ENCODE results near the gene SUMO1. TPM values are rescaled to one million over a fixed set of nuclear protein-coding genes. Genes with fewer than 3 reads are reported as not detected.

The SUMO1 gene
- total and polyA plus RNA-seq, 10 of the 15 experiments (the other 5 are each of a cell fraction or from before 2014, with no cell fraction given), result 105 to 458 (median 199) TPM

DNA sequence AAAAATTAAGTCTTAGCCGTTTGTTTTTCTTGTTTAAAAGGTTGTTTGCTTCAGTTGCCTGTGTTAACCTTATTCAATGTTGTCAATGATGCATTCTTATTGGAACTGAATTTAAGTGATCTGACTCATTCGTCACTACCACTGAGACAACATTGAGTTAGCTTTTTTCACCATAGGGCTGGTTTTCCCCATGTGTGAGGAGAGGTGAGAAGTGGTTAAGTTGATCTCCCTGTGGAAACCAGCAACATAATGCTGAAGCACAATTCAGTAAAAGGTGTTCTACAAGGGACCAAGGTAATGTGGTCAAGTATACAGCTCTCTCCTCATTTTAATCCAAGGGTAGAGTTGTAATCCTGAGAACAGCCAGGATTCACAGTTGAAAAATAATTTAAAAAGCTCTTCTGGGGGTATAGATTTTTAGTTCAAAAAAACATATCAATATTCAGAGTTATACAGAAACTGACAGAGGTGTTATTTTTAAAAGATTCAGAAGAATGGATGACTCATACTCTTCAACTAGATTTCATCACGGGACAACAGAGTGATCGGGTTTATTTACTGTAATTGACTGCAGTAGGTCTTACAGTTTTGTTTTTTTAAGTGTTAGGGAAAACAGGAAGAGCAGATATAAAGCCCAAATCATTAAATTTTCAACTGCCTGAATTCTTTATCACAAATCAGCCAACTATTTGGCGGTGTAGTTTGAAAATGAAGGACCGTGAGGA, 39.8 kb upstream of the SUMO1 start (continued):
- TF ChIP-seq, protein P1, sequence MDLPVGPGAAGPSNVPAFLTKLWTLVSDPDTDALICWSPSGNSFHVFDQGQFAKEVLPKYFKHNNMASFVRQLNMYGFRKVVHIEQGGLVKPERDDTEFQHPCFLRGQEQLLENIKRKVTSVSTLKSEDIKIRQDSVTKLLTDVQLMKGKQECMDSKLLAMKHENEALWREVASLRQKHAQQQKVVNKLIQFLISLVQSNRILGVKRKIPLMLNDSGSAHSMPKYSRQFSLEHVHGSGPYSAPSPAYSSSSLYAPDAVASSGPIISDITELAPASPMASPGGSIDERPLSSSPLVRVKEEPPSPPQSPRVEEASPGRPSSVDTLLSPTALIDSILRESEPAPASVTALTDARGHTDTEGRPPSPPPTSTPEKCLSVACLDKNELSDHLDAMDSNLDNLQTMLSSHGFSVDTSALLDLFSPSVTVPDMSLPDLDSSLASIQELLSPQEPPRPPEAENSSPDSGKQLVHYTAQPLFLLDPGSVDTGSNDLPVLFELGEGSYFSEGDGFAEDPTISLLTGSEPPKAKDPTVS (IDR thresholded peaks at IDR 0.05; ENCODE audit: low read depth, low read length), result no peak
- TF ChIP-seq, protein P2, sequence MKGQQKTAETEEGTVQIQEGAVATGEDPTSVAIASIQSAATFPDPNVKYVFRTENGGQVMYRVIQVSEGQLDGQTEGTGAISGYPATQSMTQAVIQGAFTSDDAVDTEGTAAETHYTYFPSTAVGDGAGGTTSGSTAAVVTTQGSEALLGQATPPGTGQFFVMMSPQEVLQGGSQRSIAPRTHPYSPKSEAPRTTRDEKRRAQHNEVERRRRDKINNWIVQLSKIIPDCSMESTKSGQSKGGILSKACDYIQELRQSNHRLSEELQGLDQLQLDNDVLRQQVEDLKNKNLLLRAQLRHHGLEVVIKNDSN (IDR thresholded peaks at IDR 0.05; ENCODE audit: borderline replicate concordance, extremely low read length, insufficient read depth, low read depth, low read length), result no peak
- TF ChIP-seq ZBTB11 (CRISPR knock-in tag; IDR thresholded peaks at IDR 0.05) (no peak), YY1 (IDR thresholded peaks at IDR 0.05; ENCODE audit: low read depth, low read length) (no peak), ZNF384 (IDR thresholded peaks at IDR 0.05; ENCODE audit: borderline replicate concordance, low read depth, low read length) (peak; percentile 35; the same call in 1 of the 2 replicates), FOXK2 (IDR thresholded peaks at IDR 0.05) (no peak), CREM (IDR thresholded peaks at IDR 0.05; ENCODE audit: low read depth) (no peak), CEBPZ (IDR thresholded peaks at IDR 0.05; ENCODE audit: low read depth, low read length) (no peak), MYB (IDR thresholded peaks at IDR 0.05; ENCODE audit: borderline replicate concordance, low read depth, low read length) (no peak), HCFC1 (IDR thresholded peaks at IDR 0.05; ENCODE audit: low read length) (no peak), E2F8 (IDR thresholded peaks at IDR 0.05; ENCODE audit: low read depth, partially characterized antibody) (peak; percentile 14), JUNB (IDR thresholded peaks at IDR 0.05) (no peak)
- TF ChIP-seq, protein P3, sequence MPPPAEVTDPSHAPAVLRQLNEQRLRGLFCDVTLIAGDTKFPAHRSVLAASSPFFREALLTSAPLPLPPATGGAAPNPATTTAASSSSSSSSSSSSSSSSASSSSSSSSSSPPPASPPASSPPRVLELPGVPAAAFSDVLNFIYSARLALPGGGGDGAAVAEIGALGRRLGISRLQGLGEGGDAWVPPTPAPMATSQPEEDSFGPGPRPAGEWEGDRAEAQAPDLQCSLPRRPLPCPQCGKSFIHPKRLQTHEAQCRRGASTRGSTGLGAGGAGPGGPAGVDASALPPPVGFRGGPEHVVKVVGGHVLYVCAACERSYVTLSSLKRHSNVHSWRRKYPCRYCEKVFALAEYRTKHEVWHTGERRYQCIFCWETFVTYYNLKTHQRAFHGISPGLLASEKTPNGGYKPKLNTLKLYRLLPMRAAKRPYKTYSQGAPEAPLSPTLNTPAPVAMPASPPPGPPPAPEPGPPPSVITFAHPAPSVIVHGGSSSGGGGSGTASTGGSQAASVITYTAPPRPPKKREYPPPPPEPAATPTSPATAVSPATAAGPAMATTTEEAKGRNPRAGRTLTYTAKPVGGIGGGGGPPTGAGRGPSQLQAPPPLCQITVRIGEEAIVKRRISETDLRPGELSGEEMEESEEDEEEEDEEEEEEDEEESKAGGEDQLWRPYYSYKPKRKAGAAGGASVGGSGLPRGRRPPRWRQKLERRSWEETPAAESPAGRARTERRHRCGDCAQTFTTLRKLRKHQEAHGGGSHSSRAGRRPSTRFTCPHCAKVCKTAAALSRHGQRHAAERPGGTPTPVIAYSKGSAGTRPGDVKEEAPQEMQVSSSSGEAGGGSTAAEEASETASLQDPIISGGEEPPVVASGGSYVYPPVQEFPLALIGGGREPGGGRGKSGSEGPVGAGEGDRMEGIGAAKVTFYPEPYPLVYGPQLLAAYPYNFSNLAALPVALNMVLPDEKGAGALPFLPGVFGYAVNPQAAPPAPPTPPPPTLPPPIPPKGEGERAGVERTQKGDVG (CRISPR knock-in tag; IDR thresholded peaks at IDR 0.05), result no peak
